ENCODE results near the gene BFSP2.

Gene BFSP2

DNA sequence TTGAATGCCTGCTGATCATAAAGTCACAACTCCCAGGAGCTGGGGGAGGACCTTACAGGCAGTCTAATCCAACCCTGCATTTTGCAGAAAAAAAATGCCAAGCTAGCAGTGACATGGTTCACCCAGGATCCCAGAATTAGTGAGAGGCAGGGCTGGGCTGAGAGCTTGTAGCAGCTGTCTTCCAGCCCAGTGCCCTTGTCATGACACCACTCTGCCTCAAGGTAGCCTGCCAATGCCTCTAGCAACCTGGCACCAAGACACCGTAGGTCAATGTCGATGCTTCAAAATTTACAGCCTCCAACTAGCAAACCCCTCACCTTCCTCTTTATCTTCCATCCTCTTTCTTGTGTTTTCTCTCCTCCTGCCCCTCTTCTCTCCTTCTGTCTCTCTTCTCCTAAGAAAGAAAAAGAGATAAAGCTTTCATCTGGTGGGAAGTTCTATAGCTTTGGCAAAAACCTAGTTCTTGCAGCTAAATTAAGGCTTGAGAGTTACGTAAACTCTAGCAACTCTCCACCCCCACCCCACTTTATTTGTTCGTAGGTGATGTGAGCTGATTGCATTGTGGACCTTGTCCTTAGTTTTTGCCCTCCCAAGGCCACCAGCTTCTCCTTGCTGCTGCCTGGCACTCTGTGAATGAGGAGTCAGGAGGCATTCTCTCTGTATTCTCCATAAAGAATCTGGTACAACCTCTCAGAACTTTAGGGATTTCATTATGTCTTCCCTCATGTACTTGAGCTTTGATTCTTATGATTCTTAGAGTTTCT lies 18.3 kb upstream of the BFSP2 start:
- Histone ChIP-seq H4K20me1 (ENCODE audit: insufficient read depth) (no peaks in the 10 kb centered on the region), H3K4me3 (IDR thresholded peaks at IDR 0.05; ENCODE audit: insufficient read depth, low read depth, low read length) (no peak overlapping the region), H3K79me2 (ENCODE audit: insufficient read depth, low read depth) (no peaks in the 10 kb centered on the region), H3K36me3 (ENCODE audit: insufficient read depth) (no peaks in the 10 kb centered on the region), H3K27ac (no peak overlapping the region), H3K27me3 (ENCODE audit: insufficient read depth, low read depth) (no peaks in the 10 kb centered on the region), H2AFZ (ENCODE audit: low read depth) (no peak overlapping the region), H3K4me1 (ENCODE audit: low read depth, poor library complexity, severe bottlenecking) (peaks cover 13% of the 10 kb centered on the region), H3K9ac (no peak overlapping the region), H3K4me2 (no peak overlapping the region)
- TF ChIP-seq, protein P1, sequence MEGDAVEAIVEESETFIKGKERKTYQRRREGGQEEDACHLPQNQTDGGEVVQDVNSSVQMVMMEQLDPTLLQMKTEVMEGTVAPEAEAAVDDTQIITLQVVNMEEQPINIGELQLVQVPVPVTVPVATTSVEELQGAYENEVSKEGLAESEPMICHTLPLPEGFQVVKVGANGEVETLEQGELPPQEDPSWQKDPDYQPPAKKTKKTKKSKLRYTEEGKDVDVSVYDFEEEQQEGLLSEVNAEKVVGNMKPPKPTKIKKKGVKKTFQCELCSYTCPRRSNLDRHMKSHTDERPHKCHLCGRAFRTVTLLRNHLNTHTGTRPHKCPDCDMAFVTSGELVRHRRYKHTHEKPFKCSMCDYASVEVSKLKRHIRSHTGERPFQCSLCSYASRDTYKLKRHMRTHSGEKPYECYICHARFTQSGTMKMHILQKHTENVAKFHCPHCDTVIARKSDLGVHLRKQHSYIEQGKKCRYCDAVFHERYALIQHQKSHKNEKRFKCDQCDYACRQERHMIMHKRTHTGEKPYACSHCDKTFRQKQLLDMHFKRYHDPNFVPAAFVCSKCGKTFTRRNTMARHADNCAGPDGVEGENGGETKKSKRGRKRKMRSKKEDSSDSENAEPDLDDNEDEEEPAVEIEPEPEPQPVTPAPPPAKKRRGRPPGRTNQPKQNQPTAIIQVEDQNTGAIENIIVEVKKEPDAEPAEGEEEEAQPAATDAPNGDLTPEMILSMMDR (conservative IDR thresholded peaks at IDR 0.05; ENCODE audit: low read depth, low read length) = no peak

DNA sequence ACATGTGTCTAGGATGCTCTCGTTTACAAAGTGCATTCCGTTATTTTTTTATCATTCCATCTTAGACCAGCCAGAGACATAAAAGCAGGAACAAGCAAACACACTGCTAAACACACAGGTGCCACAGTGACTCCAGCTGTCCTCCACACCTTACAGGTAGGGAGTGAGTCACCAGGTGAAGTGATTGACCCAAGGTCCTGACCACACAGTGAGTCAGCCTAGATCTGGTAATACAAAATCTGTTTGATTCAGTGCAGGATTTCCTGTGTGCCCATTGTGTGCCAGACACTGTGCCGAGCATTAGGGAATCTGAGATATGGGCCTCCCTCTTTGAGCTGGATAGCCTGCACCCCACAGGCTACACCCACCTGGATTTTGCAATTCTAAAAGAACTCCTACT lies 16.7 kb upstream of the BFSP2 start:
- no peak overlapping the region for H2AFZ ChIP-seq (ENCODE audit: low read depth)
- H3K27me3 ChIP-seq (ENCODE audit: insufficient read depth, low read depth) = no peaks in the 10 kb centered on the region
- H4K20me1 ChIP-seq (ENCODE audit: insufficient read depth) = no peaks in the 10 kb centered on the region
- TF ChIP-seq, protein P1 (conservative IDR thresholded peaks at IDR 0.05; ENCODE audit: low read depth, low read length) = no peak
- H3K4me1 ChIP-seq (ENCODE audit: low read depth, poor library complexity, severe bottlenecking) = peaks cover 13% of the 10 kb centered on the region
- H3K79me2 ChIP-seq (ENCODE audit: insufficient read depth, low read depth) = no peaks in the 10 kb centered on the region
- H3K4me2 ChIP-seq = no peak overlapping the region
- H3K4me3 ChIP-seq (IDR thresholded peaks at IDR 0.05; ENCODE audit: insufficient read depth, low read depth, low read length) = no peak overlapping the region
- no peak overlapping the region for H3K27ac ChIP-seq
- no peak overlapping the region for H3K9ac ChIP-seq
- no peaks in the 10 kb centered on the region for H3K36me3 ChIP-seq (ENCODE audit: insufficient read depth)

DNA sequence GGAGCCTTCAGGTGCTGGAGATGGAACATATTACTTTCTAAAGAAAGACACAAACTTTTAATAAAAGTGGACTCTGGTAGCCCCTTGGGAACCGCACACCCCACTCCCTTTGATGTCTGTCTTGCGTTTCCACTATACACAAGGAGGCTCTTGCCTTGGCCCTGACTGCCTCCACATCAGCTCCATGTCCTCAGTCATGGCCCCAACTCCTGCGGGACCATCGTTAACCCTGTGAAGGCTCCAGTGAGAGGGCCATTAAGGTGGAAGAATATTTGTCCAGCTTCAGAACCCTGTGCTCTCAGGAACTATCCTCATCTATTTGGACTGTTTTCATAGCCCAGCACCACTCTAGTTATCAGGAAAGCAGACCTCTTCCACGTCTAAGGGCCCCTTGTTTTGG lies 16.1 kb upstream of the BFSP2 start:
- H3K4me3 ChIP-seq (IDR thresholded peaks at IDR 0.05; ENCODE audit: insufficient read depth, low read depth, low read length) = no peak overlapping the region

DNA sequence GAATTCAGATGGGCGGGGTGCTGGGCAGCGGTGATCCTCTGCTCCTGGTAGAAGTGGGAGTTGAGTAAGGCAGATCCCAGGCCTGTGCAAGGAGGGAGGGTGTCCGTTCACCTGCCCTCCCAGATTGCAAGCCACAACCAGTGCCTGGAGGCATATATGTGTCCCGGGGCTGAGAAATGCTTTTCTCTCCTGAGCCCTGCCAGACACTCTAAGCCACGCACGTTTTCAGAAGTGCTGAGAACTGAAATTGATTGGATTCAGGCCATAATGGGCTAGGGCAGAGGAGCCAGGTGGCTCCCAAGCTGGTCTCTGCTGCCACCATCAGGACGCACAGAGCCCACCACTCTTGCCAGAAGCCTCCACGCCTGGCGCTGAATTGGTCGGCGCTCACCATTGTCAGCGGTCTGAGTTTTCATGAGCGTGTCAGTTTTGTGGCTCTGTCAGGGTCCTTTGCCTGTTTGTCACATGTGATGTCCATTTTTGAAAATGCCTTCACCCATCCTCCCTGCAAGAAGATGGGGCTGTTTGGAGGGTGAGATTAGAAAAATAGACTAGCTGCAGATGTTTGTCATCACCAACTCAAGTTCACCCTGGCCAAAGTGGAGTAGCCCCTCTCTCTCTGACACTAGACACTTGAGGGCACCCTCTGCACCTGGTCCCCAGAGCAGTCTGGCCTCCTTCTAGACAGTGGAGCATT lies 15.4 kb upstream of the BFSP2 start:
- Histone ChIP-seq H3K9ac (peak overlapping the region; percentile 6; the same call in 1 of the 2 replicates), H3K4me3 (IDR thresholded peaks at IDR 0.05; ENCODE audit: insufficient read depth, low read depth, low read length) (no peak overlapping the region), H3K36me3 (ENCODE audit: insufficient read depth) (no peaks in the 10 kb centered on the region), H3K79me2 (ENCODE audit: insufficient read depth, low read depth) (no peaks in the 10 kb centered on the region), H3K27ac (no peak overlapping the region), H3K4me2 (0 out of 2 replicates have a peak overlapping the region, but pooled peaks have one; percentile 5), H2AFZ (ENCODE audit: low read depth) (peak overlapping the region; percentile 48; the same call in 1 of the 2 replicates), H4K20me1 (ENCODE audit: insufficient read depth) (no peaks in the 10 kb centered on the region), H3K27me3 (ENCODE audit: insufficient read depth, low read depth) (no peaks in the 10 kb centered on the region), H3K4me1 (ENCODE audit: low read depth, poor library complexity, severe bottlenecking) (peaks cover 13% of the 10 kb centered on the region)
- TF ChIP-seq, protein P1 (conservative IDR thresholded peaks at IDR 0.05; ENCODE audit: low read depth, low read length) = peak; percentile 82

More for the DNA sequence above, 16.1 kb upstream of the BFSP2 start:
- Histone ChIP-seq H3K36me3 (ENCODE audit: insufficient read depth) (no peaks in the 10 kb centered on the region), H4K20me1 (ENCODE audit: insufficient read depth) (no peaks in the 10 kb centered on the region), H3K79me2 (ENCODE audit: insufficient read depth, low read depth) (no peaks in the 10 kb centered on the region), H3K4me1 (ENCODE audit: low read depth, poor library complexity, severe bottlenecking) (peaks cover 13% of the 10 kb centered on the region), H3K4me2 (no peak overlapping the region), H2AFZ (ENCODE audit: low read depth) (peak overlapping the region; percentile 48; the same call in 1 of the 2 replicates), H3K27ac (no peak overlapping the region), H3K9ac (no peak overlapping the region), H3K27me3 (ENCODE audit: insufficient read depth, low read depth) (no peaks in the 10 kb centered on the region)
- TF ChIP-seq, protein P1 (conservative IDR thresholded peaks at IDR 0.05; ENCODE audit: low read depth, low read length) = no peak

Data from KMS-11 (cell line).